SK-N-SH treated with all-trans-retinoic acid at 6 μM for 48 hours (cell line): ENCODE data around the gene G3BP2.

Experiments used
- ATAC-seq: fragments of 200-7000 bp; cut with Tn5 transposase; 3 replicates; pipeline ENCODE4 v1.9.1; 2020; ENCODE audit warnings: mild to moderate bottlenecking, moderate library complexity
- BACH2 ChIP-seq: fragments of 250-450 bp; sonication (Bioruptor Pico); IDR thresholded peaks from 2 replicates; pipeline ENCODE4 v1.9.0; 2021; ENCODE audit warnings: mild to moderate bottlenecking, borderline replicate concordance
- GLIS3 ChIP-seq: fragments of 250-450 bp; sonication (Bioruptor Pico); IDR thresholded peaks from 2 replicates; pipeline ENCODE4 v1.5.0; 2020; ENCODE audit warnings: mild to moderate bottlenecking, moderate library complexity
- OSR1 ChIP-seq: fragments of 250-450 bp; sonication (Bioruptor Pico); IDR thresholded peaks from 2 replicates; pipeline ENCODE4 v1.8.0; 2022; ENCODE audit warnings: moderate library complexity, mild to moderate bottlenecking, inconsistent platforms
- PPARA ChIP-seq: fragments of 250-450 bp; sonication (Bioruptor Pico); IDR thresholded peaks from 2 replicates; pipeline ENCODE4 v1.5.0; 2020; ENCODE audit warnings: mild to moderate bottlenecking, borderline replicate concordance
- RARB ChIP-seq: fragments of 250-450 bp; sonication (Bioruptor Pico); IDR thresholded peaks from 2 replicates; pipeline ENCODE4 v1.8.0; 2021; ENCODE audit warnings: mild to moderate bottlenecking, moderate library complexity
- SNAI2 ChIP-seq: fragments of 250-450 bp; sonication (Bioruptor Pico); IDR thresholded peaks from 2 replicates; pipeline ENCODE4 v1.5.0; 2020; ENCODE audit warnings: mild to moderate bottlenecking, moderate library complexity
- TCF4 ChIP-seq: fragments of 250-450 bp; sonication (Bioruptor Pico); IDR thresholded peaks from 2 replicates; pipeline ENCODE4 v1.8.0; 2021; ENCODE audit warnings: mild to moderate bottlenecking, moderate library complexity, borderline replicate concordance
- ZC3H10 ChIP-seq: fragments of 250-450 bp; sonication (Bioruptor Pico); IDR thresholded peaks from 2 replicates; pipeline ENCODE4 v1.5.1; 2021; ENCODE audit warnings: mild to moderate bottlenecking, moderate library complexity
- ZFP30 ChIP-seq: fragments of 450-650 bp; formaldehyde crosslinking; IDR thresholded peaks from 2 replicates; pipeline ENCODE4 v1.5.0; 2022; ENCODE audit warnings: mild to moderate bottlenecking, moderate library complexity
- ZNF565 ChIP-seq: fragments of 450-650 bp; formaldehyde crosslinking; conservative IDR thresholded peaks from 2 replicates; pipeline ENCODE4 v1.5.0; 2020; ENCODE audit warnings: low read depth, mild to moderate bottlenecking, moderate library complexity
- ZNF70 ChIP-seq: fragments of 450-650 bp; formaldehyde crosslinking; IDR thresholded peaks from 2 replicates; pipeline ENCODE4 v1.5.0; 2020; ENCODE audit warnings: mild to moderate bottlenecking, moderate library complexity
- ZNF8 ChIP-seq: fragments of 450-650 bp; formaldehyde crosslinking; IDR thresholded peaks from 2 replicates; pipeline ENCODE4 v1.5.0; 2020; ENCODE audit warnings: mild to moderate bottlenecking, moderate library complexity
- TF ChIP-seq, protein P1 (sequence below): fragments of 250-450 bp; sonication (Bioruptor Pico); IDR thresholded peaks from 2 replicates; pipeline ENCODE4 v1.5.1; 2020; ENCODE audit warnings: low read depth, mild to moderate bottlenecking, moderate library complexity
- TF ChIP-seq, protein P2 (sequence below): fragments of 250-450 bp; sonication (Bioruptor Pico); IDR thresholded peaks from 2 replicates; pipeline ENCODE4 v1.8.0; 2020; ENCODE audit warnings: mild to moderate bottlenecking, moderate library complexity, borderline replicate concordance
- TF ChIP-seq, protein P3 (sequence below): fragments of 250-450 bp; sonication (Bioruptor Pico); IDR thresholded peaks from 2 replicates; pipeline ENCODE4 v1.5.0; 2020; ENCODE audit warnings: mild to moderate bottlenecking, moderate library complexity
- TF ChIP-seq, protein P4 (sequence below): fragments of 250-450 bp; sonication (Bioruptor Pico); IDR thresholded peaks from 2 replicates; pipeline ENCODE4 v1.5.1; 2021; ENCODE audit warnings: mild to moderate bottlenecking, moderate library complexity

G3BP2 gene

DNA sequence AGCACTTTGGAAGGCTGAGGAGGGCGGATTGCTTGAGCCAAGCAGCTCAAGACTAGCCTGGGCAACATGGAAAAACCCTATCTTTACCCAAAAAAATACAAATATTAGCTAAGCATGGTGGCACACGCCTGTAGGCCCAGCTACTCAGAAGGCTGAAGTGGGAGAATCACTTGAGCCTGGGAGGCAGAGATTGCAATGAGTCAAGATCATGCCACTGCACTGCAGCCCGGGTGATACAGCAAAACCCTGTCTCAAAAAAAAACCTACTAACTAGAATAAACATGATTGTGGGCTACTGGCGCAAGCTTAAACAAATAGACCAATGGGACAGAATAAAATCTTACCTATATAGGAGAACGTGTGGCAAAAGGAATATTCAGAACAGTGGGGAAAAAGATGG, 50.2 kb downstream of the G3BP2 start:
- ATAC-seq = no peak
- TF ChIP-seq ZNF70 (CRISPR knock-in tag) (no peak), SNAI2 (CRISPR knock-in tag) (no peak), BACH2 (CRISPR knock-in tag) (no peak), OSR1 (CRISPR knock-in tag) (no peak)
- TF ChIP-seq, protein P1, sequence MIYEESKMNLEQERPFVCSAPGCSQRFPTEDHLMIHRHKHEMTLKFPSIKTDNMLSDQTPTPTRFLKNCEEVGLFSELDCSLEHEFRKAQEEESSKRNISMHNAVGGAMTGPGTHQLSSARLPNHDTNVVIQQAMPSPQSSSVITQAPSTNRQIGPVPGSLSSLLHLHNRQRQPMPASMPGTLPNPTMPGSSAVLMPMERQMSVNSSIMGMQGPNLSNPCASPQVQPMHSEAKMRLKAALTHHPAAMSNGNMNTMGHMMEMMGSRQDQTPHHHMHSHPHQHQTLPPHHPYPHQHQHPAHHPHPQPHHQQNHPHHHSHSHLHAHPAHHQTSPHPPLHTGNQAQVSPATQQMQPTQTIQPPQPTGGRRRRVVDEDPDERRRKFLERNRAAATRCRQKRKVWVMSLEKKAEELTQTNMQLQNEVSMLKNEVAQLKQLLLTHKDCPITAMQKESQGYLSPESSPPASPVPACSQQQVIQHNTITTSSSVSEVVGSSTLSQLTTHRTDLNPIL (CRISPR knock-in tag) = no peak

DNA sequence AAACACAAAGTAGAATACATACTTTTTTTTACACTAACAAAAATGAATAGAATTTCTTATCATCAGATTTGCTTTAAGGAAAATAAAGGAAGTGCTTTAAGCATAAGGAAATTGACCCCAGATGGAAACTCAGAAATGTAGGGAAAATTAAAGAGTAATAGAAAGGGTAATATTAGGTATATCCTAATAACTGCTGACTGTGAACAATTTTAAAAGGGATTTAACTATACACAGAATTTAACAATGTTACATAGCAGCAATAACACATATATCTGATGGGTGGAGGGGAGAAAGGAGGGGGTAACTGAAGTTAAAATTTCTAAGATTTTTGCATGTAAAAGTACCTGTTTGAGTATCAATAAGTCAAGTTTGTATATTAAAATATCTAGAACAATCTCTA, 51.5 kb downstream of the G3BP2 start:
- TF ChIP-seq RARB = no peak
- TF ChIP-seq ZNF70 (CRISPR knock-in tag) = no peak
- no peak for TF ChIP-seq SNAI2 (CRISPR knock-in tag)
- TF ChIP-seq ZNF8 = no peak
- TF ChIP-seq, protein P2, sequence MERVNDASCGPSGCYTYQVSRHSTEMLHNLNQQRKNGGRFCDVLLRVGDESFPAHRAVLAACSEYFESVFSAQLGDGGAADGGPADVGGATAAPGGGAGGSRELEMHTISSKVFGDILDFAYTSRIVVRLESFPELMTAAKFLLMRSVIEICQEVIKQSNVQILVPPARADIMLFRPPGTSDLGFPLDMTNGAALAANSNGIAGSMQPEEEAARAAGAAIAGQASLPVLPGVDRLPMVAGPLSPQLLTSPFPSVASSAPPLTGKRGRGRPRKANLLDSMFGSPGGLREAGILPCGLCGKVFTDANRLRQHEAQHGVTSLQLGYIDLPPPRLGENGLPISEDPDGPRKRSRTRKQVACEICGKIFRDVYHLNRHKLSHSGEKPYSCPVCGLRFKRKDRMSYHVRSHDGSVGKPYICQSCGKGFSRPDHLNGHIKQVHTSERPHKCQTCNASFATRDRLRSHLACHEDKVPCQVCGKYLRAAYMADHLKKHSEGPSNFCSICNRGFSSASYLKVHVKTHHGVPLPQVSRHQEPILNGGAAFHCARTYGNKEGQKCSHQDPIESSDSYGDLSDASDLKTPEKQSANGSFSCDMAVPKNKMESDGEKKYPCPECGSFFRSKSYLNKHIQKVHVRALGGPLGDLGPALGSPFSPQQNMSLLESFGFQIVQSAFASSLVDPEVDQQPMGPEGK (CRISPR knock-in tag) = no peak
- TF ChIP-seq ZC3H10 = no peak
- no peak for TF ChIP-seq GLIS3
- TF ChIP-seq, protein P3, sequence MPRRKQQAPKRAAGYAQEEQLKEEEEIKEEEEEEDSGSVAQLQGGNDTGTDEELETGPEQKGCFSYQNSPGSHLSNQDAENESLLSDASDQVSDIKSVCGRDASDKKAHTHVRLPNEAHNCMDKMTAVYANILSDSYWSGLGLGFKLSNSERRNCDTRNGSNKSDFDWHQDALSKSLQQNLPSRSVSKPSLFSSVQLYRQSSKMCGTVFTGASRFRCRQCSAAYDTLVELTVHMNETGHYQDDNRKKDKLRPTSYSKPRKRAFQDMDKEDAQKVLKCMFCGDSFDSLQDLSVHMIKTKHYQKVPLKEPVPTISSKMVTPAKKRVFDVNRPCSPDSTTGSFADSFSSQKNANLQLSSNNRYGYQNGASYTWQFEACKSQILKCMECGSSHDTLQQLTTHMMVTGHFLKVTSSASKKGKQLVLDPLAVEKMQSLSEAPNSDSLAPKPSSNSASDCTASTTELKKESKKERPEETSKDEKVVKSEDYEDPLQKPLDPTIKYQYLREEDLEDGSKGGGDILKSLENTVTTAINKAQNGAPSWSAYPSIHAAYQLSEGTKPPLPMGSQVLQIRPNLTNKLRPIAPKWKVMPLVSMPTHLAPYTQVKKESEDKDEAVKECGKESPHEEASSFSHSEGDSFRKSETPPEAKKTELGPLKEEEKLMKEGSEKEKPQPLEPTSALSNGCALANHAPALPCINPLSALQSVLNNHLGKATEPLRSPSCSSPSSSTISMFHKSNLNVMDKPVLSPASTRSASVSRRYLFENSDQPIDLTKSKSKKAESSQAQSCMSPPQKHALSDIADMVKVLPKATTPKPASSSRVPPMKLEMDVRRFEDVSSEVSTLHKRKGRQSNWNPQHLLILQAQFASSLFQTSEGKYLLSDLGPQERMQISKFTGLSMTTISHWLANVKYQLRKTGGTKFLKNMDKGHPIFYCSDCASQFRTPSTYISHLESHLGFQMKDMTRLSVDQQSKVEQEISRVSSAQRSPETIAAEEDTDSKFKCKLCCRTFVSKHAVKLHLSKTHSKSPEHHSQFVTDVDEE (CRISPR knock-in tag) = no peak
- TF ChIP-seq ZNF565 (CRISPR knock-in tag) = no peak
- TF ChIP-seq OSR1 (CRISPR knock-in tag) = no peak
- TF ChIP-seq, all 23 proteins: peak for 0
- no peak for ATAC-seq

DNA sequence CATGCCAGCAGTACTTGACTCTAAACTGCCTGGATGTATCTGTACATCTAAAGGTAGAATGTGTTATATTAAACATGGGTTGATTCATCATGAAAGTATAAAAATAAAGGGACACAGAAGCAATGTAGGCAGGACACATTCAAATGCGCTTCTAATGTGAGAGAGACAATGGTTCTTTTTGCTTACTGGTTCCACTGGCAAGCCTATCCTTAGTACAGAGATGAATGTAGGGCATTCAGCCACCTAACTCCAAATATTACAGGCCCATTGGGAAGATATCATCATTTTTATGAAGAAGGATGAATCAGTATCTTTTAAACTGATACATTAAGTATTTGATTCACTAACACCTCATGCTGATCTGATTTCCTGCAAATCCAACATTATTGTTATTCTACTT, 60.9 kb downstream of the G3BP2 start:
- ATAC-seq = no peak
- TF ChIP-seq ZNF565 (CRISPR knock-in tag) = no peak
- TF ChIP-seq, protein P4, sequence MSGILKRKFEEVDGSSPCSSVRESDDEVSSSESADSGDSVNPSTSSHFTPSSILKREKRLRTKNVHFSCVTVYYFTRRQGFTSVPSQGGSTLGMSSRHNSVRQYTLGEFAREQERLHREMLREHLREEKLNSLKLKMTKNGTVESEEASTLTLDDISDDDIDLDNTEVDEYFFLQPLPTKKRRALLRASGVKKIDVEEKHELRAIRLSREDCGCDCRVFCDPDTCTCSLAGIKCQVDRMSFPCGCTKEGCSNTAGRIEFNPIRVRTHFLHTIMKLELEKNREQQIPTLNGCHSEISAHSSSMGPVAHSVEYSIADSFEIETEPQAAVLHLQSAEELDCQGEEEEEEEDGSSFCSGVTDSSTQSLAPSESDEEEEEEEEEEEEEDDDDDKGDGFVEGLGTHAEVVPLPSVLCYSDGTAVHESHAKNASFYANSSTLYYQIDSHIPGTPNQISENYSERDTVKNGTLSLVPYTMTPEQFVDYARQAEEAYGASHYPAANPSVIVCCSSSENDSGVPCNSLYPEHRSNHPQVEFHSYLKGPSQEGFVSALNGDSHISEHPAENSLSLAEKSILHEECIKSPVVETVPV (CRISPR knock-in tag) = no peak
- no peak for TF ChIP-seq TCF4 (CRISPR knock-in tag)
- TF ChIP-seq PPARA (CRISPR knock-in tag) = no peak
- TF ChIP-seq RARB = no peak
- TF ChIP-seq SNAI2 (CRISPR knock-in tag) = no peak
- TF ChIP-seq, protein P3 (CRISPR knock-in tag) = no peak
- TF ChIP-seq ZFP30 (CRISPR knock-in tag) = no peak
- TF ChIP-seq BACH2 (CRISPR knock-in tag) = no peak
- no peak for TF ChIP-seq OSR1 (CRISPR knock-in tag)
- TF ChIP-seq, protein P1 (CRISPR knock-in tag) = no peak
- no peak for TF ChIP-seq GLIS3
